IgD-negative memory B cell (primary cell): ENCODE measurements around the gene UQCR10. TPM values are rescaled to one million over a fixed set of nuclear protein-coding genes. Genes with fewer than 3 reads are reported as not detected.
"Not testable (repeated sequence)": the region's sequence is repeated elsewhere in the genome, so short reads cannot be mapped to it uniquely, and the experiment has no call there.

Source experiments
- H3K27ac Mint-ChIP-seq, 3 donors: one replicate each; pipeline ENCODE4 v1.8.0; 2020 to 2022; ENCODE audit warnings: mild to moderate bottlenecking in 3 of 3, mixed read lengths in 3 of 3, moderate library complexity in 1 of 3
- H3K27me3 Mint-ChIP-seq: one replicate; pipeline ENCODE4 v1.8.0; 2021; ENCODE audit warnings: mixed read lengths
- H3K36me3 Mint-ChIP-seq: one replicate; pipeline ENCODE4 v1.8.0; 2020; ENCODE audit warnings: mild to moderate bottlenecking, mixed read lengths
- H3K4me1 Mint-ChIP-seq, 3 donors: one replicate each; pipeline ENCODE4 v1.8.0; 2020 to 2022; ENCODE audit warnings: mixed read lengths in 3 of 3, mild to moderate bottlenecking in 1 of 3
- H3K4me3 Mint-ChIP-seq, 4 donors: one replicate each; pipeline ENCODE4 v1.8.0; 2020 to 2022; ENCODE audit warnings: mild to moderate bottlenecking in 4 of 4, mixed read lengths in 4 of 4, moderate library complexity in 3 of 4
- H3K9me3 Mint-ChIP-seq, 3 donors: one replicate each; pipeline ENCODE4 v1.8.0; 2020 to 2021; ENCODE audit warnings: mixed read lengths in 3 of 3, mild to moderate bottlenecking in 1 of 3
- polyA plus RNA-seq: library from polyadenylated mRNA; unstranded; fragments of 300-500 nt; fragmentation: Illumina TruSeq; gene quantifications from one replicate; pipeline ENCODE4 v1.2.3, GENCODE V29; 2021

UQCR10 gene
- polyA plus RNA-seq, 1 donor from 2014 or later: 255 TPM

DNA sequence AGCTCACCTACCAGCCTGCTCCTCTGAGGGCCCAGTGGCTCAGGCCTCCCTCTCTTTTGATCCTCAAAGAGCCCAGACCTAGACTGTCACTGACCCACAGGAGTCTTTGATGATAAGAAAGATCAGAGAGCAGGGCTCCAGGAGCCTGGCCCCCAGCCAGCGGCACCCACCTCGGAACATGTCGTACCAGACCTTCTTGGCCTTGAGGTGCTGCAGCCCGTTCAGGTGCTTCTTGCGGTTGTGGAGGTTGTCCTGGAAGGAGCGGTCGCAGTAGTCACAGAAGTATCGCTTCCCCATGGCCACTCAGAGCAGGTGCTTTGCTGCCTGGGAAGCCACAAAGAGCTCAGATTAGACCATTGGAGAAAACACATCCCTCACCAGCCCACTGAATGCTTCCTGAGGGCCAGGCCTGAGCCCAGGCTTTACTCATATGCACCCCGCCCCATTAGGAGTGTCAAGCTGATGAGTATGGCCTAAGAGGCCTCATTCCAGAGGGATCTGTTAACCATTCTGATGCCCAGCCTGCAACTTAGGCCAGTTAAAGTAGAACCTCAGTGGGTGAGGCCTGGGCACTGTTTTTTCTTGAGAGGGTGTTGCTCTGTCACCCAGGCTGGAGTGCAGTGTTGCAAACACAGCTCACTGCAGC is 18.8 kb upstream of the UQCR10 start:
- H3K9me3 Mint-ChIP-seq: no peaks in the 10 kb centered on the region
- no peak overlapping the region for H3K4me3 Mint-ChIP-seq
- H3K27me3 Mint-ChIP-seq: no peaks in the 10 kb centered on the region
- no peaks in the 10 kb centered on the region for H3K4me1 Mint-ChIP-seq
- H3K36me3 Mint-ChIP-seq: no peaks in the 10 kb centered on the region
- H3K27ac Mint-ChIP-seq: peak overlapping the region in 1 of 3 donors; percentile 19

DNA sequence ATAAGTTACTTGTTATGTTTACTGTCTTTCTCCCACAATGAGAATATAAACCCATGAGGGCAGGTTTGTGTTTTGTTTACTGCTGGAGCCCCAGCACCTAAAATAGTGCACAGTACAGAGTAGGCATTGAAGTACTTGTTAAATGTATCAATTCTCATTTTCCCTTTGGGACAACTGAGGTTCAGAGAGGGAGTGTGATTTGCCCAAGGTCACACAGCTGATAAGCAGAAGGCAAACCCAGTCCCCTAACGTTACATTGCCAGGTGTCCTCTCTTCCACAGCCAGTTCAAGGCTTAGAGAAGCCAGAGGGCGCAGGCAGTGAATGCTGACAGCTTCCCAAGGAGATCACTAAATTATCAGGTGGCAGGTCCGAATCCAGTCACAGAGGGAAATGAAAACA is 17.1 kb upstream of the UQCR10 start:
- H3K36me3 Mint-ChIP-seq: peaks cover 4% of the 10 kb centered on the region
- no peaks in the 10 kb centered on the region for H3K9me3 Mint-ChIP-seq
- H3K27ac Mint-ChIP-seq: no peak overlapping the region
- H3K4me1 Mint-ChIP-seq: no peaks in the 10 kb centered on the region
- H3K27me3 Mint-ChIP-seq: no peaks in the 10 kb centered on the region
- peak overlapping the region in 1 of 4 donors; percentile 76 for H3K4me3 Mint-ChIP-seq

GRCh38 chr22:29750559-29751538 is 16.3 kb upstream of the UQCR10 start:
- peaks cover 4% of the 10 kb centered on the region for H3K36me3 Mint-ChIP-seq
- peak overlapping the region in 1 of 4 donors; percentile 76 for H3K4me3 Mint-ChIP-seq

DNA sequence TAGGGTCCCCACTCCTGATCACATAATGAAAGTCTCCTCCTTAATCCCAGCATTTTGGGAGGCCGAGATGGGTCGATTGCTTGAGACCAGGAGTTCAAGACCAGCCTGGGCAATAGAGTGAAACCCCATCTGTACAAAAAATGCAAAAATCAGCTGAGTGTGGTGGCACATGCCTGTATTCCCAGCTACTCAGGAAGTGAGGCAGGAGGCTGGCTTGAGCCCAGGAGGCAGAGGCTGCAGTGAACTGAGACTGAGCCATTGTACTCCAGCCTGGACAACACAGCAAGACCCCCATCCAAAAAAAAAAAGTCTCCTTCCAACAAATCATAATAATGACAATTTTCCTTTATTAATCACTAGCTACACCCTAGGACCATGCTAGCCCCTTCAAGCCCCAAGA is 15.5 kb upstream of the UQCR10 start:
- Mint-ChIP-seq H3K27me3 (no peaks in the 10 kb centered on the region), H3K27ac (no peak overlapping the region), H3K9me3 (no peaks in the 10 kb centered on the region), H3K4me3 (no peak overlapping the region), H3K4me1 (peaks cover 0 to 6% (median 4%) of the 10 kb centered on the region in 3 donors), H3K36me3 (peaks cover 4% of the 10 kb centered on the region)

More at GRCh38 chr22:29750559-29751538, 16.3 kb upstream of the UQCR10 start:
- Mint-ChIP-seq H3K27me3 (no peaks in the 10 kb centered on the region), H3K9me3 (no peaks in the 10 kb centered on the region), H3K4me1 (peaks cover 0 to 6% (median 4%) of the 10 kb centered on the region in 3 donors), H3K27ac (peak overlapping the region in 1 of 3 donors; percentile 44)

DNA sequence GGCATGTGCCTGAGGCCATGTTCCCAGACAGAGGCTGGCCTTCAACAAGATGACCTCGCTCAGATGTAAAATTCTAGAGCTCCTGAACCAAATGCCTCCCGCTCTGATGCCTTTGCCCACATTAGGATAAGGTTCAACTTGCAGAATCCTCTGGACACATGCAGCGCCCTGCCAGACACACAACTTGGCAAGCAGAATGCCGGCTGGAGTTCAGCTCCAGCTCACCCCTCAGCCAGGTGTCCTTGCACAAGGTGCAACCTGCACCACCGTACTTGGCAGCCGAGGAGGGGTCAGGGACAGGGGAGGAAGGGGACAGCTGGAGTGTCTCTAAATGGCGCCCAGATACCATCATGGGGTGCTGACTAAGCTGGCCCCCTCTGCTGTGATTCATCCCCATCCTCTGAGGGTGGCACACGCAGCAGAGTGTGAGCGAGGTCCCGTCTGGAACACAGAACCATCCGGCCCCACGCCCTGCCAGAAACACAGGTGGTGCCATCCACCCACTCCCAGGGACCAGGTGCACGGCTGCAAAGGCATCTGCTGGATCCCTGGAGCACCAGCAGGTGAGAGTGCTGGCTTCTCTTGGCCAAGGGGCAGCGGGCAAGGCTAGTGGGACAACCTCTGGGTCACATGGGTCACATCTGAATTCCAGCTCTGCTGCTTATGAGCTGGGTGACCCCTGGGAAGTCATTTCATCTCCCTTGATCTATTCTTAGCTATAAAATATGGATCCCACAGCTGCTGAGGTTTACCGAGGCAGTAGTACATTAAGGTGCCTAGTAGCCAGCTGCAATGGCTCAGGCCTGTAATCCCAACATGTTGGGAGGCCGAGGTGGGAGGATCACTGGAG is 13.1 kb upstream of the UQCR10 start:
- Mint-ChIP-seq H3K4me1 (peaks cover 0 to 6% (median 4%) of the 10 kb centered on the region in 3 donors), H3K36me3 (peaks cover 4% of the 10 kb centered on the region), H3K9me3 (no peaks in the 10 kb centered on the region), H3K27me3 (no peaks in the 10 kb centered on the region), H3K4me3 (no peak overlapping the region), H3K27ac (no peak overlapping the region)

DNA sequence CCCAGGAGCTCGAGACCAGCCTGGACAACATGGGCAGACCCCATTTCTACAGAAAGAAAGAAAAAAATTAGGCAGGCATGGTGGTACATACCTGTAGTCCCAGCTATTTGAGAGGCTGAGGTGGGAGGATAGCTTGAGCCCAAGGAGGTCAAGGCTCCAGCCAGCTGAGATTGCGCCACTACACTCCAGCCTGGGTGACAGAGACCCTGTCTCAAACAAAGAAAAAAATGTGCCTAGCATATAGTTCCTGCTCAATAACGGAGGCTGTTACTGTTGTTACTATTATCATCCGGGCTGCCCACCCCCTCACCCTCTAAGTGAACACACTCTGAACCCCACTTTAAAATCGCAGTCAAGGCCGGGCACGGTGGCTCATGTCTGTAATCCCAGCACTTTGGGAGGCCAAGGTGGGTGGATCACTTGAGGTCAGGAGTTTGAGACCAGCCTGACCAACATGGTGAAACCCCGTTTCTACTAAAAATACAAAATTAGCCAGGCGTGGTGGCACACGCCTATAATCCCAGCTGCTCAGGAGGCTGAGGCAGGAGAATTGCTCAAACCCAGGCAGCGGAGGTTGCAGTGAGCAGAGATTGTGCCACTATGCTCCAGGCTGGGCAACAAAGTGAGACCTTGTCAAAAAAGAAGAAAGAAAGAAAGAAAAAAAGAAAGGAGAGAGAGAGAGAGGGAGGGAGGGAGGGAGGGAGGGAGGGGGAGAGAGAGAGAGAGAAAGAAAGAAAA is 12.3 kb upstream of the UQCR10 start:
- not testable (repeated sequence) for H3K4me1 Mint-ChIP-seq, H3K27me3 Mint-ChIP-seq, H3K9me3 Mint-ChIP-seq, H3K36me3 Mint-ChIP-seq, H3K4me3 Mint-ChIP-seq, H3K27ac Mint-ChIP-seq

DNA sequence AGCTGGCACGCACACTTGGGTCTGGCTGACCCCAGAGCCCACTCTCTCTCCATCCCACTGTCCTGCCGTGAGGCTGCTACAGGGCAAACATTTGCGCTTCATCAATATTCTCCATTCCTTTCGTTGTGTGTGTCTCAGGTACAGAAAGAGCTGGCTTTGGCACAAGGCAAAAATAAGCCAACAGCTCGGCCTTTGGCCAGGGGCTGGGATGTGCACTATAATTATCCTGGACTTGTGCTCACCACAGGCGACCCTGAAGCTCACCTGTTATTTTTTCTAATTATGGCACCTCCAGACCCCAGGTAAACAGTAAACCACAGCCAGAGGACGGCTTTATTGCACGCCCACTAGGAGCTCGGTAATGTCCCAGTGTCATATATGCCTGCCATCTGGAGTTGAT is 11.3 kb upstream of the UQCR10 start:
- Mint-ChIP-seq H3K4me1 (peaks cover 0 to 9% (median 4%) of the 10 kb centered on the region in 3 donors), H3K36me3 (peaks cover 4% of the 10 kb centered on the region)

GRCh38 chr22:29756341-29756740 is 10.8 kb upstream of the UQCR10 start:
- H3K9me3 Mint-ChIP-seq: no peaks in the 10 kb centered on the region
- no peak overlapping the region for H3K27ac Mint-ChIP-seq
- H3K4me3 Mint-ChIP-seq: no peak overlapping the region
- H3K4me1 Mint-ChIP-seq: peaks cover 0 to 9% (median 4%) of the 10 kb centered on the region in 3 donors
- H3K27me3 Mint-ChIP-seq: no peaks in the 10 kb centered on the region
- H3K36me3 Mint-ChIP-seq: peaks cover 4% of the 10 kb centered on the region

More for the DNA sequence above, 11.3 kb upstream of the UQCR10 start:
- Mint-ChIP-seq H3K27me3 (no peaks in the 10 kb centered on the region), H3K9me3 (no peaks in the 10 kb centered on the region), H3K27ac (no peak overlapping the region), H3K4me3 (no peak overlapping the region)

GRCh38 chr22:29757096-29757495 is 10.1 kb upstream of the UQCR10 start:
- Mint-ChIP-seq H3K27me3 (no peaks in the 10 kb centered on the region), H3K27ac (no peak overlapping the region), H3K4me1 (peaks cover 0 to 9% (median 4%) of the 10 kb centered on the region in 3 donors), H3K4me3 (no peak overlapping the region), H3K36me3 (peaks cover 4% of the 10 kb centered on the region), H3K9me3 (no peaks in the 10 kb centered on the region)

- Mint-ChIP-seq H3K9me3 (no peaks in the 10 kb centered on the region), H3K4me1 (peaks cover 0 to 9% (median 4%) of the 10 kb centered on the region in 3 donors), H3K27me3 (no peaks in the 10 kb centered on the region), H3K27ac (no peak overlapping the region), H3K4me3 (no peak overlapping the region), H3K36me3 (peaks cover 4% of the 10 kb centered on the region)
These were observed 9.0 kb upstream of the UQCR10 start for GRCh38 chr22:29758068-29758622.

GRCh38 chr22:29758959-29759358 is 8.2 kb upstream of the UQCR10 start:
- peaks cover 2% of the 10 kb centered on the region for H3K36me3 Mint-ChIP-seq
- H3K27ac Mint-ChIP-seq: no peak overlapping the region
- peaks cover 0 to 9% (median 4%) of the 10 kb centered on the region in 3 donors for H3K4me1 Mint-ChIP-seq
- H3K4me3 Mint-ChIP-seq: no peak overlapping the region
- H3K27me3 Mint-ChIP-seq: no peaks in the 10 kb centered on the region
- H3K9me3 Mint-ChIP-seq: no peaks in the 10 kb centered on the region

- H3K9me3 Mint-ChIP-seq: no peaks in the 10 kb centered on the region
- peaks cover 6 to 16% (median 7%) of the 10 kb centered on the region in 3 donors for H3K4me1 Mint-ChIP-seq
- H3K4me3 Mint-ChIP-seq: no peak overlapping the region
- H3K27me3 Mint-ChIP-seq: no peaks in the 10 kb centered on the region
- H3K27ac Mint-ChIP-seq: no peak overlapping the region
- H3K36me3 Mint-ChIP-seq: no peaks in the 10 kb centered on the region
These were observed 4.9 kb upstream of the UQCR10 start for GRCh38 chr22:29762263-29762662.

GRCh38 chr22:29765905-29766631 is 1.1 kb upstream of the UQCR10 start:
- Mint-ChIP-seq H3K27ac (peak overlapping the region; percentile 85 to 94 (median 89)), H3K4me1 (peaks cover 15 to 28% (median 18%) of the 10 kb centered on the region in 3 donors), H3K36me3 (peaks cover 3% of the 10 kb centered on the region), H3K27me3 (no peaks in the 10 kb centered on the region), H3K4me3 (peak overlapping the region; percentile 95 to 100 (median 99)), H3K9me3 (no peaks in the 10 kb centered on the region)
